Adrenal gland (tissue), 12 donors: ENCODE data around the gene COMMD9. TPM values are rescaled to one million over a fixed set of nuclear protein-coding genes. Genes with fewer than 3 reads are reported as not detected.

ENCODE experiments used
- DNase-seq, 7 donors: peaks; one replicate each; pipeline ENCODE4 v3.0.0-alpha.2; 2019 to 2020
- H3K27ac ChIP-seq, 5 donors: fragments of 200-600 bp; sonication (generic) in 4 of 5; 1 replicate in 3 of 5; 2 replicates in 2 of 5; pipeline versions ENCODE4 v1.5.1 to v1.8.0; 2016 to 2020; ENCODE audit warnings: mild to moderate bottlenecking in 1 of 5
- H3K27me3 ChIP-seq: fragments of 200-600 bp; 2 replicates; pipeline ENCODE4 v1.8.0; 2021
- H3K36me3 ChIP-seq, 2 donors: fragments of 200-600 bp; replicated peaks in 1 of 2; 1 replicate in 1 of 2; 2 replicates in 1 of 2; pipeline versions ENCODE4 v1.5.1 to v1.8.0; 2018 to 2022
- H3K4me1 ChIP-seq, 2 donors: fragments of 200-600 bp; replicated peaks in 1 of 2; 1 replicate in 1 of 2; 2 replicates in 1 of 2; pipeline versions ENCODE4 v1.5.1 to v1.8.0; 2018 to 2021
- H3K4me3 ChIP-seq, 4 donors: fragments of 200-600 bp; sonication (generic) in 3 of 4; one replicate each; pipeline ENCODE4 v1.5.1; 2016 to 2018
- H3K9me3 ChIP-seq, 3 donors: fragments of 200-600 bp; sonication (generic) in 1 of 3; replicated peaks in 1 of 3; 1 replicate in 2 of 3; 2 replicates in 1 of 3; pipeline versions ENCODE4 v1.5.1 to v1.8.0; 2016 to 2021
- POLR2A ChIP-seq, 2 donors: fragments of 450-650 bp; IDR thresholded peaks; one replicate each; pipeline ENCODE4 v1.6.1; 2017; ENCODE audit warnings: antibody characterized with exemption in 2 of 2, mild to moderate bottlenecking in 2 of 2, moderate library complexity in 1 of 2
- WGBS, 4 donors: extraction: QIAGEN DNeasy Blood & Tissue Kit in 2 of 4; methylation state at CpG; one replicate each; pipeline versions ENCODE4 v1.1.5 to v1.1.7; 2013 to 2017; 5-methylcytosine and 5-hydroxymethylcytosine counted together
- intact Hi-C, 2 donors: fragments of 100-400 bp; cut with DNase I; formaldehyde crosslinking; loops; one replicate each; pipeline versions ENCODE4 v1.14.1 to v1.15.0; 2022 to 2023
- polyA plus RNA-seq, 3 donors: library from polyadenylated mRNA; stranded (reverse); fragments of 200-250 nt in 2 of 3; fragments of 350-450 nt in 1 of 3; fragmentation: Illumina TruSeq in 1 of 3; extraction: RNeasy Lipid Tissue Mini Kit (QIAGEN cat#74804) in 1 of 3; gene quantifications; one replicate each; pipeline ENCODE4 v1.2.3, GENCODE V29; 2013 to 2014
- total RNA-seq, 9 donors: library from RNA; depleted of rRNA in 4 of 9; stranded (reverse); fragments of >200 nt in 4 of 9; fragments of 120-200 nt in 1 of 9; fragmentation: NEBNext Ultra II Directional in 1 of 9; extraction: Animal tissue kit (Norgen Biotek cat#: 25700) in 1 of 9; gene quantifications; one replicate each; pipeline versions ENCODE4 v1.1.0 to v1.2.4, GENCODE V29; 2013 to 2023
- TF ChIP-seq, protein P1 (sequence below), 6 experiments: fragments of 450-650 bp in 4 of 6; fragments of 200-600 bp in 2 of 6; sonication (generic) in 1 of 6; IDR thresholded peaks; 1 replicate in 5 of 6; 2 replicates in 1 of 6; pipeline versions ENCODE4 v1.5.1 to v1.8.0; 2016 to 2021; ENCODE audit warnings: antibody characterized with exemption in 6 of 6, mild to moderate bottlenecking in 2 of 6, moderate library complexity in 1 of 6
- donor health status: healthy with polysubstance abuse.
- donor health status: Bipolar disorder and iron deficiency.
- donor health status: DM: yes; HTN: yes; CAD: no.
- donor health status: DM: no; HTN: no; CAD: no.
- donor health status: DM: no; HTN: no; CAD: no.
- donor health status: DM: yes; HTN: yes; CAD: no.

The COMMD9 gene
- total and polyA plus RNA-seq, 12 donors = 25.3 to 140 (median 89.5) TPM

DNA sequence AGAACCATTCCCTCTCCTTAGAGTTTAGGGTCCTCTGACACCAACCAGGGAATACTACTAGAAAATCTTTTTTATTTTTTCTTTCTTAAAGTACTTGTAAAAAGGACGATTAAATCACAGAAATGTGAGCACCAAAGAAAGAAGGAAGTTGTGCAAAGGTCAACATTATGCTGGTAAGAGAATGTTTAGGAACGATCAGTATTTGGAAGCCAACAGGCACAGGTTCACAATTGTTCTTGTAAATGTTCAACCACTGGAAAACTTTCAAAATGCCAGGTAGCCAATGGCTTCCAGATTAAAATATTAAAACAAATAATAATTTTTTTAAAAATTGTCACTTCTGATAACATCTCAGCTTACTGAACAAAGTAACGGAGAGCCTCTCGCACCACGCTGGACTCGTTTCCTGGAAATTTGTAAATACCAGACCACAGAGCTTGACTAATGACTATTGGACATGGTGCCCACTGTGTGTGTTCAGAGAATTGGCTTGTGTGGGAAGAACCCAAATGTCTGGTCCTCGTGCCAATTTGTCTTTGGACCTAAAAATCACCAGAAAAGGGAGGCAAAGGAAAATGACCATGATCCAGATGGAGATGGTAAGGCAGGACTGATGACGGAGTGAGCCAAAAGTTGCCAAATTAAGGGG is 20.8 kb downstream of the COMMD9 start:
- H3K27ac ChIP-seq = no peak overlapping the region
- no peaks in the 10 kb centered on the region for H3K9me3 ChIP-seq
- 74 to 89% (median 80%) methylated on average over 8 of the region's 8 CpGs for WGBS, 4 donors
- no peak for DNase-seq
- intact Hi-C loops = loop anchor here (5.0 to 10.0 kb wide), 4 partner anchors 434 to 784 kb away; partner anchors contain the start of gene FJX1 (in 1 of the 2)
- H3K36me3 ChIP-seq = peaks cover 0 to 6% of the 10 kb centered on the region in 2 donors
- H3K4me1 ChIP-seq = no peaks in the 10 kb centered on the region
- no peak for TF ChIP-seq POLR2A (IDR thresholded peaks at IDR 0.05)
- TF ChIP-seq, protein P1, sequence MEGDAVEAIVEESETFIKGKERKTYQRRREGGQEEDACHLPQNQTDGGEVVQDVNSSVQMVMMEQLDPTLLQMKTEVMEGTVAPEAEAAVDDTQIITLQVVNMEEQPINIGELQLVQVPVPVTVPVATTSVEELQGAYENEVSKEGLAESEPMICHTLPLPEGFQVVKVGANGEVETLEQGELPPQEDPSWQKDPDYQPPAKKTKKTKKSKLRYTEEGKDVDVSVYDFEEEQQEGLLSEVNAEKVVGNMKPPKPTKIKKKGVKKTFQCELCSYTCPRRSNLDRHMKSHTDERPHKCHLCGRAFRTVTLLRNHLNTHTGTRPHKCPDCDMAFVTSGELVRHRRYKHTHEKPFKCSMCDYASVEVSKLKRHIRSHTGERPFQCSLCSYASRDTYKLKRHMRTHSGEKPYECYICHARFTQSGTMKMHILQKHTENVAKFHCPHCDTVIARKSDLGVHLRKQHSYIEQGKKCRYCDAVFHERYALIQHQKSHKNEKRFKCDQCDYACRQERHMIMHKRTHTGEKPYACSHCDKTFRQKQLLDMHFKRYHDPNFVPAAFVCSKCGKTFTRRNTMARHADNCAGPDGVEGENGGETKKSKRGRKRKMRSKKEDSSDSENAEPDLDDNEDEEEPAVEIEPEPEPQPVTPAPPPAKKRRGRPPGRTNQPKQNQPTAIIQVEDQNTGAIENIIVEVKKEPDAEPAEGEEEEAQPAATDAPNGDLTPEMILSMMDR (IDR thresholded peaks at IDR 0.05) = no peak
- H3K4me3 ChIP-seq = no peak overlapping the region
- no peaks in the 10 kb centered on the region for H3K27me3 ChIP-seq

DNA sequence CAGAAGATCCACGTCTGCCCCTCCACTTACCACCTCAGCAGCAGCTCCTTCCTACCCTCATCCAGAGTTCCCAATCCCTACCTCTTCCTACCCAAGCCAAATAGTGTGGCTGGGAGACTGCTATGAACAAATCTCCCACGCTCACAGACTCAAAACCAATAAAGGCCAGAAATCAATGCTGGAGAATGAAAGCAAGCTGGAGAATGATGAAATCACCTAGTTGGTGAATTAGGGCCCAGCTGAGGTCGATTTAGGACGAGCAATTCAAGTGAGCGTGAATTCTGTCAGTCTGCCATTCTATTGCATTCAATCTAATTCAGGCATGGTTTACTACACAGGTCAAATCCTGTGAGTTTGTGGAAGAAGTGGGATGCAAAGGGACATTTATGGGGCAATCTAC is 22.5 kb downstream of the COMMD9 start:
- intact Hi-C loops = loop anchor here (2.0 to 10.0 kb wide), 5 partner anchors 432 to 782 kb away; partner anchors contain the start of gene FJX1 (in 1 of the 2)
- WGBS, 4 donors = 58 to 66% (median 60%) methylated on average over 5 of the region's 5 CpGs
- no peaks in the 10 kb centered on the region for H3K4me1 ChIP-seq
- no peaks in the 10 kb centered on the region for H3K9me3 ChIP-seq
- H3K4me3 ChIP-seq = no peak overlapping the region
- no peak for TF ChIP-seq POLR2A (IDR thresholded peaks at IDR 0.05)
- TF ChIP-seq, protein P1 (IDR thresholded peaks at IDR 0.05) = no peak
- no peaks in the 10 kb centered on the region for H3K36me3 ChIP-seq
- H3K27me3 ChIP-seq = no peaks in the 10 kb centered on the region
- DNase-seq = no peak
- no peak overlapping the region for H3K27ac ChIP-seq

DNA sequence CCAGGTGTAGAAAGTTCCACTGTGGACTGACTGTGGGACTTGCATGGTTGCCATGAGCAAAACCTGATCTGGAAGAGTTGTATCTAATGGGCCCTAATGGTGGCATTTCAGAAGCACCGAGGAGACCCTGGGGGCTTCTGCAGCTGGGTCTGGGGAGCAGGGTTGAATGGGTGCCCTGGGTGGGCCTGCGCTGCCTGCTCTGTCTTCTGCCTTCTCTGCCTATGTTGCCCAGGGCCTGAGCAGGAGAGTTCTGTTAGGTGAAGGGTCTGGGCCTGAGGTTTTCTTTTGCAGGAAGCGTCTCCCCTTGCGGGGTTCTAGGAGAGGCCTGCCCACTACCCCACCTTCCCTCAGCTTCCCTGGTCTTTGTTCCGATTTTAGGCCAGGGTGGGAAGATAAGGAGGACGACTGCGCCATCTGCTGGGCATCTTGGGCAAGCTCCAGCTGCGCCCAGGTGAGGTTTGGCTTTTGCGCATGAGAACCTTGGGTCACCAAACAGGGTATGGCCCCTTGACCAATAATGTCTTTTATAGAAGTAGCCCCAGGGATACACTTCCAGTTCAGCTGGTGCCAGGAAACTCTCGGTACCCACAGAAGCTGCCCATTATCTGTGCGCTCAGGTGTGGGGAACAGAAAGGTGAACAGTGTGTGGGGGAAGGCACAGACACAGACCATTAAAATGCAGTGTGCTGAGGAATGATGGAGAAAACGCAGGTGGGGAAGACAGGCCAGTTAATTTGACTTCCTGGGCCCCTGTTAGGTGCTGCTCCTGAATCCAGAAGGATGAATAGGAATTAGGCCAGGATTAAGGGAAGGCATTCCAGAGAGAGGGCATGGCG is 23.2 kb downstream of the COMMD9 start:
- Histone ChIP-seq H3K27me3 (no peaks in the 10 kb centered on the region), H3K36me3 (no peaks in the 10 kb centered on the region), H3K4me3 (no peak overlapping the region), H3K9me3 (no peaks in the 10 kb centered on the region), H3K27ac (no peak overlapping the region), H3K4me1 (no peaks in the 10 kb centered on the region)
- DNase-seq = peak; percentile 36 to 80 (median 53)
- 24 to 69% (median 29%) methylated on average over 6 to 13 of the region's 13 CpGs for WGBS, 4 donors
- TF ChIP-seq, protein P1 (IDR thresholded peaks at IDR 0.05) = peak; percentile 77 to 90 (median 86)
- TF ChIP-seq POLR2A (IDR thresholded peaks at IDR 0.05) = no peak
- intact Hi-C loops = loop anchor here (2.0 to 10.0 kb wide), 5 partner anchors 431 to 781 kb away; partner anchors contain the start of gene FJX1 (in 1 of the 2)

DNA sequence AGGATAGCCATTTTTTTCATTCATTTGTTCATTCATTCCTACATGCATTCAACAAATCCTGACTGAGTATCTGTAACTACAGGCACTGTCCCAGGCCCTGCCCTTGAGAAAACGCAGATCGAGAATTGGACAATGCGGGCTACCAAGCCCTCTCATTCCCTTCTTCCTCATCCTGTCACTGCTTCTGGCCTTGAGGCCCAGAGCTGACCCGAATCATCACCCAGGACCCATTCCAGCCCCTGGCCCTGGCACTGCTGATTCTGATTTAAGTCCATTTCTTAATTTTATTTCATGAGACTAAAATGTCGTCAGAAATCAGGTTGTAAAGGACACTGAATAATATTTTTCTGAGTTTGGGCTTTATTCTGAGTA is 24.3 kb downstream of the COMMD9 start:
- DNase-seq = no peak
- Histone ChIP-seq H3K9me3 (no peaks in the 10 kb centered on the region), H3K4me1 (no peaks in the 10 kb centered on the region), H3K27me3 (no peaks in the 10 kb centered on the region), H3K27ac (no peak overlapping the region), H3K36me3 (no peaks in the 10 kb centered on the region), H3K4me3 (no peak overlapping the region)
- intact Hi-C loops = loop anchor here (5.0 to 10.0 kb wide), 6 partner anchors 108 to 780 kb away; partner anchors contain the start of gene FJX1 (in 1 of the 2)
- TF ChIP-seq POLR2A (IDR thresholded peaks at IDR 0.05) = no peak
- TF ChIP-seq, protein P1 (IDR thresholded peaks at IDR 0.05) = no peak
- WGBS, 4 donors = 55 to 84% (median 70%) methylated on average over 5 of the region's 5 CpGs
